Right ventricle myocardium inferior (tissue), 1 donor: ENCODE measurements around the gene ZNF217. TPM values are rescaled to one million over a fixed set of nuclear protein-coding genes. Genes with fewer than 3 reads are reported as not detected.
"Not testable (repeated sequence)": the region's sequence is repeated elsewhere in the genome, so short reads cannot be mapped to it uniquely, and the experiment has no call there.

Experiments used
- ATAC-seq: fragments of 200-7000 bp; cut with Tn5 transposase; one replicate; pipeline ENCODE4 v1.9.1; 2020; ENCODE audit warnings: mild to moderate bottlenecking, moderate library complexity
- DNase-seq: peaks from one replicate; pipeline ENCODE4 v3.0.0; 2021; ENCODE audit errors: missing footprints
- intact Hi-C: fragments of 100-400 bp; cut with DNase I; formaldehyde crosslinking; loops from one replicate; pipeline ENCODE4 v1.11.0; 2022
- total RNA-seq: library from RNA; stranded (reverse); fragmentation: NEBNext Ultra II Directional; extraction: Animal tissue kit (Norgen Biotek cat#: 25700); gene quantifications from one replicate; pipeline ENCODE4 v1.2.1, GENCODE V29; 2021
- donor health status: DM: no; HTN: yes; CAD: no; lungs with severe emphysema.

Gene ZNF217
- total RNA-seq, 1 donor from 2014 or later, result 8.3 TPM

- no peak for DNase-seq
- intact Hi-C loops, result no loop called here
- ATAC-seq, result no peak
Measured at GRCh38 chr20:53559816-53560215, 33.8 kb downstream of the ZNF217 start.

GRCh38 chr20:53557130-53557529 is 36.5 kb downstream of the ZNF217 start:
- intact Hi-C loops, result no loop called here
- ATAC-seq (no peak), DNase-seq (no peak)

DNA sequence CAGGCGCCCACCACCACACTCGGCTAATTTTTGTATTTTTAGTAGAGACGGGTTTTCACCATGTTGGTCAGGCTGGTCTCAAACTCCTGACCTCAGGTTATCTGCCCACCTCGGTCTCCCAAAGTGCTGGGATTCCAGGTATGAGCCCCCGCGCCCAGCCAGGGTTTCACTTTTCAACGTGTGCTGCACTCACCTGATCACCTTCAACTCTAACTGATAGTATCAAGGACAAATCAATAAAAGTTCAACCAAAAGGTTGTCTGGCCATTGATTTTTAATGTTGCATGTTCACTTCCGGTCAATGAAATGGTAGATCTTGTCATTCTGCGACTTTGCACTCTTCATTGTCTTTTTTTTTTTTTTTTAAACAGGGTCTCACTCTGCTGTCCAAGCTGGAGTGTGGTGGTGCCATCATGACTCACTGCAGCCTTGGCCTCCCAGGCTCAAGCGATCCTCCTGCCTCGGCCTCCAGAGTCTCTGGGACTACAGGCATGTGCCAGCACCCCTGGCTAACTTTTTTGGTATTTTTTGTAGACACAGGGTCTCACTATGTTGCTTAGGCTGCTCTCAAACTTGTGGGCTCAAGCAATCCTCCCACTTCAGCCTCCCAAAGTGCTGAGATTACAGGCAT is 37.3 kb downstream of the ZNF217 start:
- intact Hi-C loops, result no loop called here
- no peak for ATAC-seq
- no peak for DNase-seq

DNA sequence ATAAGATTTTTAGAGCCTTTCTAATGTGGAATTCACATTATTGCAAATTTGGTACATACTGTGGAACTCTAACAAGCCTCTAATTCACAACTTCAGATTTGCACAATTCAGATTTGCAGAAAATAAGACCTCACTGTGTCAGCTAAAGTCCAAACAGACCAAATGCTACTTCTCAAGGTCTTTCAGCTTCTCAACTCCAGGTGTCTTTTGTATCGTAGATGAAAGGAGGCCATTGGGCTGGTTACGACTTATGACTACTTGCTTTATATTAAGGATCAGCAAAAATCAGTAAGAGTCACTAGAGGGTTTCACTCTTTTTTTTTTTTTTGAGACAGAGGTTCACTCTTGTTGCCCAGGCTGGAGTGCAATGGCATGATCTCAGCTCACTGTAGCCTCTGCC is 37.8 kb downstream of the ZNF217 start:
- intact Hi-C loops, result no loop called here
- no peak for ATAC-seq
- DNase-seq, result no peak

DNA sequence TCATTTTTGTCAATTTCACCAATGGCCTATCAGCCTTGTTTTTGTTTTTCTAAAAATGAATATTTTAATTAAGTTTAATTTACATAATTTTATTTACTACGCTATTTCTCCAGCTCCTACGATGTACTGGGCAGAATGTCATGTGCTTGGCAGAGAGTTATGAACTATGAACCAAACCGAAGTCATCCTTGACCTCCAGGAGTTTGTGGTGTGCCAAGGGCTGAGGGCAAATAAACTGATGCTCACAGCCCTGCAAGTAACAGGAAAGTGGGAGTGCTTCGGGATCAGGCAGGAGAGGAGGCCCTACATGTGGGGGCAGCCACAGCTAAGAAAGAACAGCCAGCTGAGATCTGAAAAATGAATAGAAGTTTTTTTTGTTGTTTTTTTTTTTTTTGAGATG is 38.6 kb downstream of the ZNF217 start:
- no peak for ATAC-seq
- intact Hi-C loops, result no loop called here
- DNase-seq, result no peak

DNA sequence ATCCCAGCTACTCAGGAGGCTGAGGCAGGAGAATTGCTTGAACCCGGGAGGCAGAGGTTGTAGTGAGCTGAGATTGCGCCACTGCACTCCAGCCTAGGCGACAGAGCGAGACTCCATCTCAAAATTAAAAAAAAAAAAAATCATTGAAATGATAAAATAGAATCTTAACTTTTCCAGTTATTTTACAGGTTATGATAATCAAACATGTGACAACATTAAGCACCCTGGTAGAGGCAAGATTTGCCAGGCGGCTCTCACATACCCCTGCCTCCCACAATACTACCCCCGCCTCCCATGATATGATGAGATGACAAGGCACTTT is 41.1 kb downstream of the ZNF217 start:
- intact Hi-C loops, DNase-seq, ATAC-seq: not testable (repeated sequence)

GRCh38 chr20:53551719-53552571 is 41.7 kb downstream of the ZNF217 start:
- DNase-seq, intact Hi-C loops, ATAC-seq: not testable (repeated sequence)

DNA sequence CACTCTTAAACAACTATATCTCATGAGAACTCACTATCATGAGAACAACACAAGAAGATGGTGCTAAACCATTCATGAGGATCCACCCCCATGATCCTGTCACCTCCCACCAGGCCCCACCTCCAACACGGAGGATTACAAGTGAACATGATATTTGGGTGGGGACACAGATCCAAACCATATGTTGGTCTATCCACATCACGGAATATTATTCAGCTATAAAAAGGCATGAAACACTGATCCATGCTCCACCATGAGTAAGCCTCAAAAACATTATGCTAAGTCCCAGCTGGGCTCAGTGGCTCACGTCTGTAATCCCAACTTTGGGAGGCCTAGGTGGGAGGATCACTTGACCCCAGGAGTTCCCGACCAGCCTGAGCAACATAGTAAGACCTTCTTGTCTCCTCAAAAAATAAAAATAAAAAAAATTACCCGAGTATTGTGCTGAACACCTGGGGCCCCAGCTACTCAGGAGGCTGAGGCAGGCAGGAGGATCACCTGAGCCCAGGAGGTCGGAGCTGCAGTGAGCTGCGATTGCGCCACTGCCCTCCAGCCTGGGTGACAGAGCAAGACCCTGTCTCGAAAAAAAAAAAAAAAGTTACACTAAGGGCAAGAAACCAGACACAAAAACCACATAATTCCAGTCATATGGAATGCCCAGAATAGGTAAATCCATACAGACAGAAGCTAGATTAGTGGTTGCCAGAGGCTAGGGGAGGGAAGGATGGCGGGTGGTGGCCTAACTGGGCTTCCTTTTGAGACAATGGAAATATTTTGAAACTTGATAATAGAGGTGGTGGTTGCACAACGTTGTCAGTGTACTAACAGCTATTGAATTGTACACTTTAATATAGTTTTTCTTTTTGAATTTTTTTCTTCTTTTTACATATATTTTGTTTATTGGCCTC is 43.1 kb downstream of the ZNF217 start:
- no peak for DNase-seq
- intact Hi-C loops, result no loop called here
- ATAC-seq, result no peak

DNA sequence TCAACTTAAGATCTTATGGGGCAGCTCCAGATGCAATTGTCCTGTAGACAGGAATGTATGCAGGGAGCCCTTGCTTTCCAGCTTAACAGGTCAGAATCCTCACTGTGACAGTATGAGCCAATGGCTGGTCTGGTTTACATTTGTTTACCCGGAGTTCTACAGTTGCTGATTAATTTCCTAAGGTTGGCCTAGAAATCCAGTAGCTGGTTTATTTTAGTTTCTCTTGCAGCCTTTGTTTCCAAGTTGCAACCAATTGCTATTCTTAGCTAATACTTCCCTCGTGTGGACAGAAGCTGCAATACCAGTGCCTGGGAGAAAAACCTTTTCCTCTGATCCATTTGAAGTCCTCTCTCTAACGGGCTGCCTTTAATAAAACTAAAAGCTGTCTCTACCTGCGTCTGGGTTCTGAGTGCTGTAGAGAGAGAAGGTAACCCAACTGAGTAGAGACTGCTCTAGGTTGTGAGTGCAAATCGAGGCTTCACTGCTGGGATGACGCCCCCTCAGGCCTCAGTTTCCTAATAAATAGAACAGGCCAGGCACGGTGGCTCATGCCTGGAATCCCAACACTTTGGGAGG is 45.9 kb downstream of the ZNF217 start:
- ATAC-seq, result peak; percentile 28
- intact Hi-C loops, result loop anchor here (5.0 to 10.0 kb wide), 2 partner anchors 393 to 525 kb away; no protein-coding TSS in a partner anchor
- no peak for DNase-seq

DNA sequence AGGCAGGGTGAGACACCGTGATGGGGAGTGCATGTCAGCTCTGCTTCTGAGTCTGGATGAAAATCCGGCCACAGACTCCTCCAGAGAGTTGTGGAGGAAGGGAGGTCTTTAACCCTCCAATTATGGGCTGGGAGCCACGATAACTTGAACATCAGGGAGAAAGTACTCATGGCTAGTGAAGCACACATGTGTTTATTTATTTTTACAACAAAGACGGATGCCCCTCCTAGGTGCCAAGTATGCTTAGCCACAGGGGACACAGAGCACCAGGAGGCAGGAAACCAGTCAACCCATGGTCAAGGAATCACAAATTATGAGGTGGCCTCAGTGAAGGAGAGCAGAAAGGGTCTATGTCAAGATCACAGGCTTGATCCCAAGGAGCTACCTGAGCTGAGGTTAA is 54.1 kb downstream of the ZNF217 start:
- ATAC-seq (no peak), DNase-seq (no peak)
- intact Hi-C loops, result no loop called here

GRCh38 chr20:53536382-53536781 is 57.3 kb downstream of the ZNF217 start:
- ATAC-seq, intact Hi-C loops, DNase-seq: not testable (repeated sequence)

GRCh38 chr20:53535878-53536277 is 57.8 kb downstream of the ZNF217 start:
- DNase-seq, result no peak
- ATAC-seq, result no peak
- intact Hi-C loops, result no loop called here

- DNase-seq (no peak), ATAC-seq (no peak)
- intact Hi-C loops, result no loop called here
Measured at GRCh38 chr20:53534037-53534436, 59.6 kb downstream of the ZNF217 start.

GRCh38 chr20:53533500-53533899 is 60.1 kb downstream of the ZNF217 start:
- no peak for ATAC-seq
- intact Hi-C loops, result no loop called here
- no peak for DNase-seq

GRCh38 chr20:53532654-53533312 is 60.9 kb downstream of the ZNF217 start:
- DNase-seq, ATAC-seq, intact Hi-C loops: not testable (repeated sequence)

DNA sequence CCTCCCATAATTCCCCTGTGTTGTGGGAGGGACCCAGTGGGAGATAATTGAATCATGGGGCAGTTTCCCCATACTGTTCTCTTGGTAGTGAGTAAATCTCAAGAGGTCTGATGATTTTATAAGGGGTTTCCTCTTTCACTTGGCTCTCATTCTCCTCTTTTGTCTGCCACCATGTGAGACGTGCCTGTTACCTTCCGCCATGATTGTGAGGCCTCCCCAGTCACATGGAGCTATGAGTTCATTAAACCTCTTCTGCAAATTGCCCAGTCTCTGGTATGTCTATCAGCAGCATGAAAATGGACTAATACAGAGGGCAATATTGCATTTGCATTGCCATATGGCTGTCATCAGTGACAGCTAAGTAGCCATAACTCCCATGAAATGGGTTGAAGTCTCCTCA is 63.2 kb downstream of the ZNF217 start:
- DNase-seq (no peak), ATAC-seq (no peak)
- intact Hi-C loops, result no loop called here

DNA sequence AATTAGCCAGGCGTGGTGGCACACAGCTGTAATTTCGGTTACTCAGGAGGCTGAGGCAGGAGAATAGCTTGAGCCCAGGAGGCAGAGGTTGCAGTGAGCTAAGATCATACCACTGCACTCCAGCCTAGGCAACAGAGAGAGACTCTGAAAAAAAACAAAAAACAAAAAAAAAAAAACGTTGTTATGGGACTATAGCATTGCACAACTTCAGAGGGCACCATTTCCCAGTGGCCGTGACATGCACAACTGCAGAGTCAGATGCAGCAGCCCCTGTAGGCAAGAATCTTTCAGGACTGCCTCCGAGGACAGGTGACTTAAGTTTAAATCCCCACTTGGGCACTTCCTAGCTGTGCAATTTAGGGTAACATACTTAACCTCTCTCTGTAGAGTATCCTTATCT is 64.0 kb downstream of the ZNF217 start:
- no peak for ATAC-seq
- intact Hi-C loops, result no loop called here
- DNase-seq, result no peak

- ATAC-seq, result no peak
- no peak for DNase-seq
- intact Hi-C loops, result no loop called here
Measured at GRCh38 chr20:53527196-53527595, 66.4 kb downstream of the ZNF217 start.
